ENCODE data around the gene ZFP36. TPM values are rescaled to one million over a fixed set of nuclear protein-coding genes. Genes with fewer than 3 reads are reported as not detected.

Gene ZFP36
- total RNA-seq, 1 donor from 2014 or later, result 46.9 TPM

Other genes with a start within 250 kb of the ZFP36 start
- gene NCCRP1, start 209.9 kb upstream of the ZFP36 start, total RNA-seq, result not detected in 2 replicates
- gene SYCN, start 202.6 kb upstream of the ZFP36 start, total RNA-seq, result not detected in 2 replicates
- not detected in 2 replicates for gene IFNL3, start 161.8 kb upstream of the ZFP36 start, total RNA-seq
- not detected in 2 replicates for gene IFNL4, start 158.0 kb upstream of the ZFP36 start, total RNA-seq
- gene IFNL2, start 138.5 kb upstream of the ZFP36 start, total RNA-seq, result not detected in 2 replicates
- gene IFNL1, start 110.4 kb upstream of the ZFP36 start, total RNA-seq, result not detected in 2 replicates
- 4.4 and 4.5 TPM in 2 replicates for gene LRFN1, start 86.0 kb upstream of the ZFP36 start, total RNA-seq
- 350 and 364 TPM in 2 replicates for gene GMFG, start 70.8 kb upstream of the ZFP36 start, total RNA-seq
- 64.0 TPM in 2 replicates for gene SAMD4B, start 64.4 kb upstream of the ZFP36 start, total RNA-seq
- gene PAF1, start 15.7 kb upstream of the ZFP36 start, total RNA-seq, result 49.5 and 51.1 TPM in 2 replicates
- 32.3 and 34.7 TPM in 2 replicates for gene MED29, start 15.5 kb upstream of the ZFP36 start, total RNA-seq
- 49.8 and 50.7 TPM in 2 replicates for gene PLEKHG2, start 5.8 kb downstream of the ZFP36 start, total RNA-seq
- gene RPS16, start 29.1 kb downstream of the ZFP36 start, total RNA-seq, result 2,627 and 2,674 TPM in 2 replicates
- 163 and 169 TPM in 2 replicates for gene SUPT5H, start 38.7 kb downstream of the ZFP36 start, total RNA-seq
- gene TIMM50, start 74.0 kb downstream of the ZFP36 start, total RNA-seq, result 110 and 115 TPM in 2 replicates
- 1.6 and 1.8 TPM in 2 replicates for gene DLL3, start 92.1 kb downstream of the ZFP36 start, total RNA-seq
- gene SELENOV, start 108.3 kb downstream of the ZFP36 start, total RNA-seq, result not detected in 2 replicates
- 3.5 and 4.1 TPM in 2 replicates for gene EID2B, start 126.0 kb downstream of the ZFP36 start, total RNA-seq
- gene EID2, start 133.3 kb downstream of the ZFP36 start, total RNA-seq, result 17.2 and 18.3 TPM in 2 replicates
- not detected in 2 replicates for gene LGALS13, start 195.7 kb downstream of the ZFP36 start, total RNA-seq
- not detected in 2 replicates for gene LGALS16, start 249.1 kb downstream of the ZFP36 start, total RNA-seq

All from activated T-helper 2 cell treated with anti-CD3 and anti-CD28 coated beads, Interferon-gamma antibody, Interleukin-2, Interleukin-4, amounts not matched to agents 10 μg/mL and 5 μg/mL and 100 μg/mL, durations not matched to agents 14 hours and 24 hours and 36 hours (primary cell).